Measurements from ENCODE around the gene ASTE1. TPM values are rescaled to one million over a fixed set of nuclear protein-coding genes. Genes with fewer than 3 reads are reported as not detected.

The ASTE1 gene
- total RNA-seq: 4.6 and 6.5 TPM in 2 replicates

GRCh38 chr3:131026321-131027151 is at the start of gene ASTE1, which contains the start of gene NEK11:
Gene ASTE1 (minus strand): TSS chr3:131026825. CDS start chr3:131025306, 1,519 bp downstream.
Gene NEK11 (plus strand): TSS chr3:131026877. CDS start chr3:131029709, 2,832 bp downstream.

Other genes starting within 250 kb of the ASTE1 start
- 203 and 208 TPM in 2 replicates for gene ATP2C1, start 132.7 kb downstream of the ASTE1 start, total RNA-seq
- gene NEK11, start 52 bp upstream of the ASTE1 start, total RNA-seq: 4.7 and 6.1 TPM in 2 replicates

Data from smooth muscle cell of bladder (primary cell).